AG09319 (cell line): Measurements from ENCODE around the gene MAP2K4.
"Not testable (repeated sequence)": the region's sequence is repeated elsewhere in the genome, so short reads cannot be mapped to it uniquely, and the experiment has no call there.

Experiments
- DNase-seq: peaks from one replicate; pipeline ENCODE4 v3.0.0-alpha.2; 2010; ENCODE audit warnings: low read depth; ENCODE audit errors: extremely low read depth
- CTCF ChIP-seq: IDR thresholded peaks from 2 replicates; pipeline ENCODE4 v1.5.1; 2011; ENCODE audit warnings: low read depth, mild to moderate bottlenecking, inconsistent platforms, low read length, moderate library complexity

Gene MAP2K4

GRCh38 chr17:12020642-12021622 is at the start of gene MAP2K4:
TSS of gene MAP2K4 (plus strand) at chr17:12020877. CDS start at chr17:12020887, 10 bp downstream.
- no peak for TF ChIP-seq CTCF

GRCh38 chr17:11972741-11973140 is 47.9 kb upstream of the MAP2K4 start:
- DNase-seq: not testable (repeated sequence)

More at GRCh38 chr17:12020642-12021622, at the start of gene MAP2K4:
- peak; percentile 73 for DNase-seq

DNA sequence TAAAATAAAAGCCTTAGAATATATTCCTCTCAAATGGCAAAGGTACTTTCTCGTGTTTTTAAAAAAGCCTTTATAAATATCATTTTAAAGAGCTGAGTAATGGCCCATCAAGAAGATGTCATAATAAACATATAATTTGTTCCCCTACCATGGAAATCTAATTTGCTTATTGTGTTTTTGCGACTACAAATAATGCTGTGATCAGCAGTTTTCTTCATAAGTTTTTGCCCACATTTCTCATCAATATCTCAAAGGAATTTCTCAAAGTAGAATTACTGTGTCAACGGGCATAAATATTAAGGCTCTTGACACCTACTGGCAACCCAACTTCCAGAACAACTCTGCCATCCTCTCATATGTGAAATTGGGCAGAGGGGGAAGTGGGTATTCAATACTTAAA is 40.9 kb upstream of the MAP2K4 start:
- DNase-seq: no peak
- no peak for TF ChIP-seq CTCF

DNA sequence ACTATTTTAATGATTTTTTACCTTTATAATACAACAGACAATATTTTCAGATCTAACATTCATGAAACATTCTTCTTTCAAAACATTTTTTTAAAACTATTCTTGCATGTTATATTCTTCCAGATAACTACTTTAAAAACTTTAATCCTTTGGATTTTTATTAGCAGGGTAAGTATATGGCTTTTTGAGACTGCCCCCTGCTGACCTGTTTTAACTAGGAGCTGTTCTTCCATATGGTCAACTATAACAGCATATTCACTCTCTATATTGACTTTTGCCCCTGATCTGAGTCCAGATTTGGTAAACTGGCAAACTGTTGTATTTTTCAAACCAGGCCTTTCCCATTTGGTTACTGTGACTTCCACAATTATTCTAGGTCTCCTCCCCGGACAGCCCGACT is 39.9 kb upstream of the MAP2K4 start:
- no peak for DNase-seq
- TF ChIP-seq CTCF: peak; percentile 8

DNA sequence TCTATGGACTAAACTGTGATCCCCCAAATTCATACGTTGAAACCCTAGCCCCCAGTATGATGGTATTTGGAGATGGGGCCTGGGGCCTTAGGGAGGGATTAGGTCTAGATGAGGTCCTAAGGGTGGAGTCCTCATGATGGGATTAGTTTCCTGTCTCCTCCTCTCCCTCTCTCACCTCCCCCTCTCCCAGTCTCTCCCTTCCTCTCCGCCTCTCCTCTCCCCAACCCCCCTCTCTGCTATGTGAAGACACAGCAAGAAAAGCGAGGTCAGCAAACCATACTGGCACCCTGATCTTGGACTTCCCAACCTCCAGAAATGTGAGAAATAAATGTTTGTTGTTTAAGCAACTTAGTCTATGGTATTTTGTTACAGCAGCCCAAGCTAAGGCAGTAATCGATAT is 38.8 kb upstream of the MAP2K4 start:
- no peak for DNase-seq
- TF ChIP-seq CTCF: no peak

DNA sequence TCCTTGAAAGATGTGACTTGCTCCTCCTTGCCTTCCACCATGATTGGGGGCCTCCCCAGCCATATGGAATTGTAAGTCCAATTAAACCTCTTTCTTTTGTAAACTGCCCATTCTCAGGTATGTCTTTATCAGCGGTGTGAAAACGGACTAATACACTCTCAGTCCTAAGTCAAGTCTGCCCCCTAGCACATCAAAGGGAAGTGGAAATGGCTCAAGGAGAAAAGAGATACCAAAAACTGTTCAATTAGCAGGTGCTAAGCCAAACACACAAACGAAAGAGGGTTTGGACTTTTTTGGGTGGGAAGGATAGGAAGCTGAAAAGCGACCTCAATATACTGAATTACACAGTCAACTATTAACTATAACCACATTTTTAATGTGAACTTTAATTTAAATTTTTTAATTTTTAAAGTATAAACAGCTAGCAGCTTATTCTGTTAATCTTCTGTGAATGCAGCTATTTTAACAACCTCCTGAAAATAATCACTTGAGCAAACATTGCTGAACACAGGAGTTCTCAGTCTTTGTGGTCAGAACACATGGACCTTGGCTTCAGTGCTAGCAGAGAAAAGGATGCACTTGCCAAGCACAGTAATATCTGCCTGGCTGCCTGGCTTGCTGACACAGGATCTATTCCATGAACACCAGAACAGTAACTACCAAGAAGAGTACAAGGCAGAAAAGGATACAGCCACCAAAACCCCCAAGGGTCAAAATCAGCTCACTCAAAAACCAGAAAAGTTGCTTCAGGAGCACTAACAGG is 34.3 kb upstream of the MAP2K4 start:
- TF ChIP-seq CTCF: no peak
- no peak for DNase-seq

DNA sequence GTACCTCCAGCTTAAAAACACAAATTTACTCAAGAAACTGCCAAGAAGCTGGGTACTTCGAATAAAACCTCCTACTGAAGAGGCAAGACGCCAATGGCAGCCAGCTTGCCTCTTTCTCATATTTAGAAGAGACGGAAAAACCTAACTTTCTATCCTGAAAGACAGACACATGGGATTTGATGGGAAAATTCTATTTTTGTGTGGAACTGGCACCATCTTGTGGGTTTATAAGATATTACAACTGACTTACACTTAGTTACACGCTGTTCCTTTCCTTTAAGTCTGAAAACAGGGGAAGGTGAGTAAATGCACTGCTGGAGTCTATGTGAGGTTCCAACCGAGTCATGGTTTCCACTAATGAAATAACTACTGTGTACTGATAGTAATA is 33.7 kb upstream of the MAP2K4 start:
- no peak for DNase-seq
- TF ChIP-seq CTCF: peak; percentile 50
